OCI-LY1 (cell line): Measurements from ENCODE around the gene TUBB2B.

Experiments
- H2AFZ ChIP-seq: fragments of 200-600 bp; sonication (generic), shearing (Covaris generic); 2 replicates; pipeline ENCODE4 v1.6.0; 2014; ENCODE audit warnings: antibody characterized with exemption, mild to moderate bottlenecking, low read length
- H3F3A ChIP-seq: fragments of 200-600 bp; sonication (generic), shearing (Covaris generic); 2 replicates; pipeline ENCODE4 v1.6.0; 2014; ENCODE audit warnings: mild to moderate bottlenecking, antibody characterized with exemption, low read length, moderate library complexity; ENCODE audit not compliant: insufficient read depth
- H3K27ac ChIP-seq: fragments of 200-600 bp; sonication (generic); 2 replicates; pipeline ENCODE4 v1.5.1; 2014; ENCODE audit warnings: low read length, mixed run types, mild to moderate bottlenecking, low read depth; ENCODE audit not compliant: poor library complexity, severe bottlenecking
- H3K27me3 ChIP-seq: fragments of 200-600 bp; sonication (generic); 2 replicates; pipeline ENCODE4 v1.6.0; 2014; ENCODE audit warnings: antibody characterized with exemption, mild to moderate bottlenecking, low read length, moderate library complexity; ENCODE audit not compliant: insufficient read depth
- H3K36me3 ChIP-seq: fragments of 200-600 bp; sonication (generic); 2 replicates; pipeline ENCODE4 v1.6.1; 2014; ENCODE audit warnings: mild to moderate bottlenecking, antibody characterized with exemption, low read length, moderate library complexity, mixed read lengths; ENCODE audit not compliant: insufficient read depth
- H3K4me1 ChIP-seq: fragments of 200-600 bp; sonication (generic); 2 replicates; pipeline ENCODE4 v1.5.1; 2014; ENCODE audit warnings: mild to moderate bottlenecking, low read length, moderate library complexity; ENCODE audit not compliant: insufficient read depth, severe bottlenecking
- H3K4me2 ChIP-seq: fragments of 200-600 bp; sonication (generic), shearing (Covaris generic); 2 replicates; pipeline ENCODE4 v1.6.1; 2014; ENCODE audit warnings: low read length
- H3K4me3 ChIP-seq: fragments of 200-600 bp; sonication (generic); 2 replicates; pipeline ENCODE4 v1.5.1; 2014; ENCODE audit warnings: low read length, low read depth, mild to moderate bottlenecking, mixed read lengths; ENCODE audit not compliant: poor library complexity, severe bottlenecking
- H3K79me2 ChIP-seq: fragments of 200-600 bp; shearing (Covaris generic); 2 replicates; pipeline ENCODE4 v1.6.1; 2016; ENCODE audit warnings: mixed run types, low read length, mixed read lengths; ENCODE audit not compliant: insufficient read depth
- H3K9ac ChIP-seq: fragments of 200-600 bp; sonication (generic), shearing (Covaris generic); 2 replicates; pipeline ENCODE4 v1.6.1; 2014; ENCODE audit warnings: mild to moderate bottlenecking, low read length, mixed read lengths
- H3K9me2 ChIP-seq: fragments of 200-600 bp; sonication (generic), shearing (Covaris generic); 2 replicates; pipeline ENCODE4 v1.6.1; 2014; ENCODE audit warnings: low read depth, mild to moderate bottlenecking, low read length, mixed read lengths
- H3K9me3 ChIP-seq: fragments of 200-600 bp; shearing (Covaris generic); 2 replicates; pipeline ENCODE4 v1.6.1; 2014; ENCODE audit warnings: low read length, mixed read lengths
- H4K20me1 ChIP-seq: fragments of 200-600 bp; sonication (generic), shearing (Covaris generic); 2 replicates; pipeline ENCODE4 v1.6.0; 2016; ENCODE audit warnings: mild to moderate bottlenecking, low read length; ENCODE audit not compliant: insufficient read depth
- EZH2 ChIP-seq: fragments of 200-600 bp; sonication (generic), shearing (Covaris generic); IDR thresholded peaks from 2 replicates; pipeline ENCODE4 v1.8.0; 2017; ENCODE audit warnings: borderline replicate concordance, mixed run types, mild to moderate bottlenecking, antibody characterized with exemption, low read length, moderate library complexity, mixed read lengths
- TF ChIP-seq, protein P1 (sequence below): fragments of 200-600 bp; sonication (generic), shearing (Covaris generic); IDR thresholded peaks from 2 replicates; pipeline ENCODE4 v1.5.1; 2017; ENCODE audit warnings: mild to moderate bottlenecking, antibody characterized with exemption, low read length, moderate library complexity, mixed read lengths

Gene TUBB2B

DNA sequence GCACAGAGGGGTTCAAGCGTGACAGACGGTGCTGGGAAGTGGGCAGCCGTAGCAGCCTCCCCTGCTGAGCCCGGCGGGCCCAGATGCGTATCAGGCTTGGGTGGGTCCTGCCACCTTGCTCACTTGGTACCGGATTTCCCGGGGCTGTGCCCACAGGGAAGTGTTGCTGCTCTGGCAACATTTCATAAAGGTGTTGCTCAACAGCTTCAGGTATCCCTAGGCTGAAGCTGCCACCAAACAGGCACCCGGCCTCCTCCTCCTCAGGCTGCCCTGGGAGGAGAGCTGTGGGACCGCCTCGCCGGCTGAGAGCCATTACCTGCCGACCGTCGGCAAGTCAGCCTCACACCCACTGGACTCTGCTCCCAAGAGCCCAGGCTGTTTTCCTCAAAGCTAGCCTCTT is 42.8 kb upstream of the TUBB2B start:
- Histone ChIP-seq H3K27ac (no peak overlapping the region), H4K20me1 (no peaks in the 10 kb centered on the region), H3K27me3 (no peaks in the 10 kb centered on the region), H3K79me2 (no peaks in the 10 kb centered on the region), H3K9ac (no peak overlapping the region), H3K4me2 (no peak overlapping the region), H3F3A (no peaks in the 10 kb centered on the region), H3K4me1 (no peaks in the 10 kb centered on the region), H2AFZ (no peak overlapping the region), H3K4me3 (no peak overlapping the region), H3K36me3 (peaks cover 73% of the 10 kb centered on the region), H3K9me2 (no peaks in the 10 kb centered on the region), H3K9me3 (no peaks in the 10 kb centered on the region)
- no peak for TF ChIP-seq EZH2
- TF ChIP-seq, protein P1, sequence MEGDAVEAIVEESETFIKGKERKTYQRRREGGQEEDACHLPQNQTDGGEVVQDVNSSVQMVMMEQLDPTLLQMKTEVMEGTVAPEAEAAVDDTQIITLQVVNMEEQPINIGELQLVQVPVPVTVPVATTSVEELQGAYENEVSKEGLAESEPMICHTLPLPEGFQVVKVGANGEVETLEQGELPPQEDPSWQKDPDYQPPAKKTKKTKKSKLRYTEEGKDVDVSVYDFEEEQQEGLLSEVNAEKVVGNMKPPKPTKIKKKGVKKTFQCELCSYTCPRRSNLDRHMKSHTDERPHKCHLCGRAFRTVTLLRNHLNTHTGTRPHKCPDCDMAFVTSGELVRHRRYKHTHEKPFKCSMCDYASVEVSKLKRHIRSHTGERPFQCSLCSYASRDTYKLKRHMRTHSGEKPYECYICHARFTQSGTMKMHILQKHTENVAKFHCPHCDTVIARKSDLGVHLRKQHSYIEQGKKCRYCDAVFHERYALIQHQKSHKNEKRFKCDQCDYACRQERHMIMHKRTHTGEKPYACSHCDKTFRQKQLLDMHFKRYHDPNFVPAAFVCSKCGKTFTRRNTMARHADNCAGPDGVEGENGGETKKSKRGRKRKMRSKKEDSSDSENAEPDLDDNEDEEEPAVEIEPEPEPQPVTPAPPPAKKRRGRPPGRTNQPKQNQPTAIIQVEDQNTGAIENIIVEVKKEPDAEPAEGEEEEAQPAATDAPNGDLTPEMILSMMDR, result no peak

DNA sequence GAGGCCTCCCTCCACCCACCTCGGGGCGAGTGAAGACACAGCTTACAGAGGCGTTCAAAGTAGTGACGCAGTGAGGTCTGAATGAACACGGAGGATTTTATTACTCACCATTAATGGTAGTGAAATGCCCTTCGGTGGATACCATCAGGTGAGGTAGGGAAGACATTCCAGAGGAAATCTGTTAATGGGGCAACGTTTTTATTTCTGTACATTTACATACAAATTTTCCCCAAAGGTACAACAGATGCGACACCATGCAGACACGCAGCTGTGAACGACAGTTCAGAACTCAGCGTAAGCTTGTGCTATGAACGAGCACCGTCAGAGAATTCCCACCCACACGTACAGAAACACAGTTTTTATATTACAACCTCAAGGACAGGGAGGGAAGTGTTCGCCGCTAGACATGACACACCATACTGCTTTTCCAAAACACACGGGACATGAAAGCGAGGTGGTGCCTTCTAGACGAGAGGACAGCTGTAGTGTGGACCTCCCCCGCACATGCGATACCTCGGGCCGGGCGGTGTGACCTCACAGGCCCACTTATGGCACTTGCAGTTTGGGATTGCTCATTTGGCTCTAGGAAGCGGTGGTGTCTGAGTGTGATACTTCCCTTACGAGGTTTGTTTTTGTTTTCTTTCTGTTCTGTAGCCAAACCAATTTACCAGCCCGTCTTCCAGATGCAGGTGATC is 42.0 kb upstream of the TUBB2B start:
- H3K27ac ChIP-seq, result no peak overlapping the region
- H3K9me2 ChIP-seq, result no peaks in the 10 kb centered on the region
- no peaks in the 10 kb centered on the region for H4K20me1 ChIP-seq
- H3K4me2 ChIP-seq, result no peak overlapping the region
- H3K9ac ChIP-seq, result no peak overlapping the region
- H3K4me3 ChIP-seq, result no peak overlapping the region
- no peak overlapping the region for H2AFZ ChIP-seq
- no peaks in the 10 kb centered on the region for H3F3A ChIP-seq
- no peaks in the 10 kb centered on the region for H3K79me2 ChIP-seq
- H3K9me3 ChIP-seq, result no peaks in the 10 kb centered on the region
- H3K4me1 ChIP-seq, result no peaks in the 10 kb centered on the region
- no peaks in the 10 kb centered on the region for H3K27me3 ChIP-seq
- TF ChIP-seq EZH2, result no peak
- TF ChIP-seq, protein P1, result no peak
- H3K36me3 ChIP-seq, result peaks cover 80% of the 10 kb centered on the region

DNA sequence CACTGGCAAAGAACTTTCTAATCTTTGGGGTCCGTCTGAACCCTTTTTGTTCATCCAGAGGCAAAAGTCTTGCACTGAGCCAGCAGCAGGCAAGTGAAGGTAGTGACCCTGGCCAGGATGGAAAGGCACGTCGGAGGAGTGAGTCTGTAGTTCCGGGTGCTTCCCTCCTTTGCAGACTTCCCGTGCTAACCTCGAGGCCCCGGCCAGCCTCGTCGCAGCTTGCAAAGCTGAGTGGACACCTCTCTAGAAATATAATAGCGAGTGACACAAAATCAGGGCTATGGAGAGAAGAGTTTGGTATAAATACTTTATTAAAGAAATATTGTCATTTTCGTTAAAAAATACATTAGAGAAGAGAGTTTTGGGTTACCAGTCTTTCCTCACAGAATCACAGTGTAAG is 41.2 kb upstream of the TUBB2B start:
- H3K9ac ChIP-seq, result no peak overlapping the region
- H3K4me1 ChIP-seq, result no peaks in the 10 kb centered on the region
- H4K20me1 ChIP-seq, result no peaks in the 10 kb centered on the region
- H3K27ac ChIP-seq, result no peak overlapping the region
- H2AFZ ChIP-seq, result no peak overlapping the region
- no peak for TF ChIP-seq EZH2
- TF ChIP-seq, protein P1, result no peak
- H3K9me3 ChIP-seq, result no peaks in the 10 kb centered on the region
- H3K36me3 ChIP-seq, result peaks cover 88% of the 10 kb centered on the region
- no peak overlapping the region for H3K4me2 ChIP-seq
- H3K79me2 ChIP-seq, result no peaks in the 10 kb centered on the region
- no peak overlapping the region for H3K4me3 ChIP-seq
- no peaks in the 10 kb centered on the region for H3K9me2 ChIP-seq
- H3K27me3 ChIP-seq, result no peaks in the 10 kb centered on the region
- H3F3A ChIP-seq, result no peaks in the 10 kb centered on the region
